Measurements from ENCODE around the gene ELMOD3. TPM values are rescaled to one million over a fixed set of nuclear protein-coding genes. Genes with fewer than 3 reads are reported as not detected.
"Not testable (repeated sequence)": the region's sequence is repeated elsewhere in the genome, so short reads cannot be mapped to it uniquely, and the experiment has no call there.

The ELMOD3 gene
- total RNA-seq, 1 donor from 2014 or later: 25.4 TPM

DNA sequence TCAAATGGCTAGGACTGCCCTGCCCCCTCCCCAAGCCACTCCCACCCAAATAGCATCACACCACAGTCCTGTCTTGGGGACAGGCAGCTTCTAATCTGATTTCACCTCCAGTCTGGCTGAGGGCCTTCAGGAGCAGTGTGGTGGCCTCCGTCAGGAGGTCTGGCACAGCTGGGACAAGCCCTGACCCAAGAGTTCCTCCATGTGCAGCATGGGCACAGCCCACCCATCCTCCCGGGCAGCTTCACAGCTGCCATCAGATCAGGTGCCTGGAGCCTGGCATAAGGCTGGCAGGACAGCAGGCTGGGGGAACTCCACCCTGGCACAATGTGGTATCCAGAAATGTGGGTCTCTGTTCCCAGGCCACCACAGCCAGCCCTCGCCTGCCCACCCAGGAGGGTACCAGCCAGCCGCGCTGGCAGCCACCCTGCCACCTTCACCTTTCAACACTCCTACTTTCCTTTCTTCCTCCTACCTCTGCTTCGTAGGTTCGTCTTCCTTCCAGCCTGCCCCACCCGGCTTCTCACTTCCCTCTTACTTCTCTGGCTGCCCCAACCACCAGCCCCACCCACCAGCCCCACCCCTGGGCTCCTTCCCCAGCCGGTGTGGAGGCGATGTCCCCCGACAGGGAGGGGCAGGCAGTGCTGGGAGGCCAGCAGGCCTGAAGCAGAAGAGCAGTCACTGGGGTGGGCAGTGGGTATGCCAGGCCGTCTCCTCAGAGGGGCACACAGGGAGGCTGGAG, 55.4 kb downstream of the ELMOD3 start, which contains the start of gene CAPG:
Gene CAPG (minus strand): TSS at position 522 of the 739 bp plus-strand sequence. CDS start 8,221 bp downstream, outside the sequence.
- CTCF ChIA-PET: interaction anchor here (0.6 kb wide), 1 partner anchor 9 kb away, joined by 3 read pairs; the partner anchor contains the start of gene SH2D6
- peak; percentile 75 for ATAC-seq (ENCODE audit: low read depth)
- intact Hi-C loops (cut with micrococcal nuclease): loop anchor here (1.0 to 10.0 kb wide), 6 partner anchors 8 to 785 kb away; partner anchors contain the start of genes ELMOD3, IMMT, MRPL35 and POLR1A
- H3K27ac Mint-ChIP-seq: peak within 1 kb of the TSS; percentile 92
- POLR2A ChIA-PET: interaction anchor here (0.6 to 5.3 kb wide), 8 partner anchors 9 to 452 kb away, joined by 4 to 47 read pairs (median 18); partner anchors contain the start of genes ELMOD3, MAT2A, RETSAT and SH2D6
- peaks cover 90% of the 10 kb centered on the region for H3K4me1 Mint-ChIP-seq
- H3K36me3 Mint-ChIP-seq (ENCODE audit: low read depth): peaks cover 5% of the 10 kb centered on the region
- peak within 1 kb of the TSS; percentile 89 for H3K4me3 Mint-ChIP-seq
- no peaks in the 10 kb centered on the region for H3K9me3 Mint-ChIP-seq
- TF ChIP-seq, protein P1, sequence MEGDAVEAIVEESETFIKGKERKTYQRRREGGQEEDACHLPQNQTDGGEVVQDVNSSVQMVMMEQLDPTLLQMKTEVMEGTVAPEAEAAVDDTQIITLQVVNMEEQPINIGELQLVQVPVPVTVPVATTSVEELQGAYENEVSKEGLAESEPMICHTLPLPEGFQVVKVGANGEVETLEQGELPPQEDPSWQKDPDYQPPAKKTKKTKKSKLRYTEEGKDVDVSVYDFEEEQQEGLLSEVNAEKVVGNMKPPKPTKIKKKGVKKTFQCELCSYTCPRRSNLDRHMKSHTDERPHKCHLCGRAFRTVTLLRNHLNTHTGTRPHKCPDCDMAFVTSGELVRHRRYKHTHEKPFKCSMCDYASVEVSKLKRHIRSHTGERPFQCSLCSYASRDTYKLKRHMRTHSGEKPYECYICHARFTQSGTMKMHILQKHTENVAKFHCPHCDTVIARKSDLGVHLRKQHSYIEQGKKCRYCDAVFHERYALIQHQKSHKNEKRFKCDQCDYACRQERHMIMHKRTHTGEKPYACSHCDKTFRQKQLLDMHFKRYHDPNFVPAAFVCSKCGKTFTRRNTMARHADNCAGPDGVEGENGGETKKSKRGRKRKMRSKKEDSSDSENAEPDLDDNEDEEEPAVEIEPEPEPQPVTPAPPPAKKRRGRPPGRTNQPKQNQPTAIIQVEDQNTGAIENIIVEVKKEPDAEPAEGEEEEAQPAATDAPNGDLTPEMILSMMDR (IDR thresholded peaks at IDR 0.05): no peak
- H3K27me3 Mint-ChIP-seq: no peaks in the 10 kb centered on the region
- peak; percentile 76 for DNase-seq

DNA sequence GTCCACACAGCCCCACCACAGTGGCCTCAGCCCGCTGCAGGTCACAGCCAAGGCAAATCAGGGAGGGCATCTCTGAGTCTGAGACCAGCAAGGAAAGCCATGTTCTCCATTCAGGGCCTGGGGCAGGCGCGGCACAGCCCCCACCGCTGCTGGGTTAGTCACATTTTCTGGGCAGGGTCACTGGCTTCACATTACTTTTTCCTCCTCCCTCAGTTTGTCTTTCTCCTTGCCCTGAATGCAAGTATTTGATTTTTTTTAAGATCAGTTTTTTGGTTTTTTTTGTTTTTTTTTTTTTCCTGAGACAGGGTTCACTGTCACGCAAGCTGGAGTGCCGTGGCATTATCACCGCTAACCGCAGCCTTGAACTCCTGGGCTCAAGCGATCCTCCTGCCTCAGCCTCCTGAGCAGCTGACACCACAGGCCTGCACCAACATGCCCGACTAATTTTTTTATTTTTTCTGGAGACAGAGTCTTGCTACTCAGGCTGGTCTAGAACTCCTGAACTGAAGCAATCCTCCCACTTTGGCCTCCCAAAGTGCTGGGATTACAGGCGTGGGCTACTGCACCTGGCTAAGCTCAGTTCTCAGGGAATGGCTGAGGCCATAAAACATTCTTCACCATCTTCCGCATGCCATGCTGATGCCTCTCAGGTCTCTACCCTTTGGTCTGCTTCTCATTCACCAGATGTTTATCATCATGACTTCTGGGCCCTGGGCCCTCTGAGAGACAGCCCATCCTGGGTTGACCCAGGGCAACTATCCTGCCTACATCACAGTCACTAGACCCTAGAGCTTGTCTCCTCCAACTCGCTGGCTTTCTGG, 56.2 kb downstream of the ELMOD3 start:
- no peak for ATAC-seq (ENCODE audit: low read depth)
- Mint-ChIP-seq H3K9me3 (no peaks in the 10 kb centered on the region), H3K36me3 (ENCODE audit: low read depth) (peaks cover 1% of the 10 kb centered on the region), H3K27me3 (no peaks in the 10 kb centered on the region), H3K4me1 (peaks cover 88% of the 10 kb centered on the region), H3K27ac (peak overlapping the region; percentile 92), H3K4me3 (peak overlapping the region; percentile 89)
- POLR2A ChIA-PET: interaction anchor here (0.5 to 5.3 kb wide), 6 partner anchors 11 to 452 kb away, joined by 3 to 36 read pairs (median 6); partner anchors contain the start of genes MAT2A and TGOLN2
- CTCF ChIA-PET: no interaction called here
- DNase-seq: no peak
- intact Hi-C loops (cut with micrococcal nuclease): loop anchor here (1.0 to 10.0 kb wide), 6 partner anchors 8 to 784 kb away; partner anchors contain the start of genes ELMOD3, IMMT, MRPL35 and POLR1A
- TF ChIP-seq, protein P1 (IDR thresholded peaks at IDR 0.05): no peak

DNA sequence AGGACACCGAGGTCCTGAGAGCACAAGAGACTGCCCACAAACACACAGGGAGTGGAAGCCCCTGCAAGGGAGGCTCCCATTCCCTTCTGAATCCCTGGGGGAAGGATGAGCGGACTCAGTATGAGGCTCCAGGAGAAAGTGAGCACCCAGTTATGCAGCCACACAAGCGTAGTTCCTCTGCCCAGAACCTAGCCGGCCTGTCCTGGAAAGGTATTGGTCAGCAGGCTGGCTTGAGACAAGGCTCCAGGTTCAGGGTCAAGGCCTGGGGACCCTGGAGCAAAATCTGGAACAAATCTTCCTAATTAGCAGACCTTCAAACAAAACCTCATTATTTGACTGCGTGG, 56.8 kb downstream of the ELMOD3 start:
- ChIA-PET POLR2A (interaction anchor here (0.7 to 5.3 kb wide), 5 partner anchors 9 to 128 kb away, joined by 3 to 36 read pairs (median 5); partner anchors contain the start of genes MAT2A and TGOLN2), CTCF (no interaction called here)
- Mint-ChIP-seq H3K27ac (peak overlapping the region; percentile 70), H3K4me3 (no peak overlapping the region), H3K9me3 (no peaks in the 10 kb centered on the region), H3K27me3 (no peaks in the 10 kb centered on the region), H3K4me1 (peaks cover 85% of the 10 kb centered on the region), H3K36me3 (ENCODE audit: low read depth) (peaks cover 1% of the 10 kb centered on the region)
- intact Hi-C loops (cut with micrococcal nuclease): loop anchor here (10.0 kb wide), 2 partner anchors 693 to 783 kb away; partner anchors contain the start of genes IMMT, MRPL35, POLR1A and PTCD3
- TF ChIP-seq, protein P1 (IDR thresholded peaks at IDR 0.05): no peak
- DNase-seq: no peak
- no peak for ATAC-seq (ENCODE audit: low read depth)

DNA sequence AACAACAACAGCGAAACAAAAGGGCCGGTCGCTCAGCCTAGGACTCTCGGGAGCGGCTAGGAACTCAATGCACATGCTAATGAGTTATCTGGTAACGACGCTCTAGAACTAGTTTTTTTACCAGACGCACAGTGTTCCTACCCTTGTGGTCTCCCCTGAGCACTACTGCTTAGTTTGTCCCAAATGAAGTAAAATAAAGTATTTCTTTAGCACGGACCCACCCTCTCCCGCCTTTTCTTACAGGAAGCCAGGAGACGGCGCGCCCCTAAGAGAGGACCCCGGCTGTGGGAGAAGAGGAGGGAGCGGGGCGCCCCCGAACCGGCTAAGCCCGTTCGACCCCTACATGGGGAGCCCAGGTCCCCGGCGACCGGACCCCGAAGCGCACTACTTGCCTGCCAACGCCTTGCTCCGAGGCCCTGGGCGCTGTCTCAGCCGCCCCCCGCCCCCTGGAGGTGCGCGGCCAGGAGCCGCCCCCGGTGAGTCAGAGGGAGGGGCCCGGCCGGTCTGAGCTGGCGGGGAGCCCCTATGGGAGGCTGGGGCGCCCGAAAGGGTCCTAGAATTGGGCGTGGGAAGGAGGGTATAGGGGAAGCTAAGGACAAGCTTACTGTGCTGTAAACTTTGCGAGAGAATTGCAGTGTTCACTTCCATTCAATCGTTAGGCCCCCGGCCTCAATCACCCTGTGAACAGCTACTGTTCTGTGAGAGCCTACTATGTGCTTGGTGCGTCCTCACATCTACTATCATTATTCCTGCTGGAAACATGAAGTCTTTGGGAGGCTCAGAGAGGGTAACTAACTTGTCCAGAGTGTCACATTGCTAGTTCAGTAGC, 59.2 kb downstream of the ELMOD3 start:
- no peaks in the 10 kb centered on the region for H3K9me3 Mint-ChIP-seq
- intact Hi-C loops (cut with micrococcal nuclease): loop anchor here (10.0 kb wide), 2 partner anchors 691 to 781 kb away; partner anchors contain the start of genes IMMT, MRPL35, POLR1A and PTCD3
- H3K27ac Mint-ChIP-seq: peak overlapping the region; percentile 75
- H3K27me3 Mint-ChIP-seq: no peaks in the 10 kb centered on the region
- DNase-seq (peak; percentile 64), ATAC-seq (ENCODE audit: low read depth) (peak; percentile 56)
- TF ChIP-seq, protein P1 (IDR thresholded peaks at IDR 0.05): no peak
- CTCF ChIA-PET: interaction anchor here (0.9 to 2.9 kb wide), 3 partner anchors 21 to 224 kb away, joined by 4 to 9 read pairs (median 7); no protein-coding TSS in a partner anchor
- peaks cover 3% of the 10 kb centered on the region for H3K36me3 Mint-ChIP-seq (ENCODE audit: low read depth)
- H3K4me3 Mint-ChIP-seq: peak overlapping the region; percentile 90
- peaks cover 67% of the 10 kb centered on the region for H3K4me1 Mint-ChIP-seq
- POLR2A ChIA-PET: interaction anchor here (0.9 to 5.3 kb wide), 11 partner anchors 12 to 507 kb away, joined by 4 to 36 read pairs (median 6); partner anchors contain the start of genes ELMOD3, GGCX, MAT2A and RETSAT

DNA sequence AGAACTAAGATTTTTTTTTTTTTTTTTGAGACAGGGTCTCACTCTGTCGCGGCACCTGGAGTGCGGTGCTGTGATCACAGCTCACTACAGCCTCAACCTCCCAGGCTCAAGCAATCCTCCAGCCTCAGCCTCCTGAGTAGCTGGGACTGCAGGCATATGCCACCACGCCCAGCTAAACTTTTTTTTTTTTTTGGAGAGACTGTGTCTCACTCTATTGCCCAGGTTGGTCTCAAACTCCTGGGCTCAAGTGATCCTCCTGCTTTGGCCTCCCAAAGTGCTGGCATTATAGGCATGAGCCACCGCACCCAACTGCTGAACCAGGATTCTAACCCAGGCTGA, 59.8 kb downstream of the ELMOD3 start:
- ChIA-PET POLR2A (interaction anchor here (0.9 to 5.3 kb wide), 11 partner anchors 13 to 507 kb away, joined by 4 to 36 read pairs (median 6); partner anchors contain the start of genes ELMOD3, GGCX, MAT2A and RETSAT), CTCF (interaction anchor here (0.9 to 2.9 kb wide), 3 partner anchors 22 to 223 kb away, joined by 4 to 9 read pairs (median 7); no protein-coding TSS in a partner anchor)
- H3K36me3 Mint-ChIP-seq (ENCODE audit: low read depth); H3K9me3 Mint-ChIP-seq; H3K27me3 Mint-ChIP-seq; ATAC-seq (ENCODE audit: low read depth); DNase-seq: not testable (repeated sequence)
- Mint-ChIP-seq H3K27ac (peak overlapping the region; percentile 75), H3K4me1 (peaks cover 66% of the 10 kb centered on the region), H3K4me3 (peak overlapping the region; percentile 90)
- intact Hi-C loops (cut with micrococcal nuclease): loop anchor here (10.0 kb wide), 2 partner anchors 690 to 780 kb away; partner anchors contain the start of genes IMMT, MRPL35, POLR1A and PTCD3
